GM18858 (cell line): ENCODE data around the gene FAM114A1.
"Not testable (repeated sequence)": the region's sequence is repeated elsewhere in the genome, so short reads cannot be mapped to it uniquely, and the experiment has no call there.

Source experiments
- ATAC-seq: cut with Tn5 transposase; IDR thresholded peaks from one replicate; pipeline ENCODE4 v1.9.1; 2021; ENCODE audit not compliant: unreplicated experiment

FAM114A1 gene

DNA sequence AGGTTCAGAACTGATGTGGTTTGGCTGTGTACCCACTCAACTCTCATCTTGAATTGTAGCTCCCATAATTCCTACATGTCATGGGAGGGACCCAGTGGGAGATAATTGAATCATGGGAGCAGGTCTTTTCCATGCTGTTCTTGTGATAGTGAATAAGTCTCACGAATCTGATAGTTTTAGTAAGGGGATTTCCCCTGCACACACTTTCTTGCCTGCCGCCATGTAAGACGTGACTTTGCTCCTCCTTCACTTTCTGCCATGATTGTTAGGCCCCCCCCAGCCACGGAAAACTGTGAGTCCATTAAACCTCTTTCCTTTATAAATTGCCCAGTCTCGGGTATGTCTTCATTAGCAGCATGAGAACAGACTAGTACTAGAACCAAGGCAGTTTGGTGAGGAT is 91.6 kb downstream of the FAM114A1 start:
- ATAC-seq, result not testable (repeated sequence)

DNA sequence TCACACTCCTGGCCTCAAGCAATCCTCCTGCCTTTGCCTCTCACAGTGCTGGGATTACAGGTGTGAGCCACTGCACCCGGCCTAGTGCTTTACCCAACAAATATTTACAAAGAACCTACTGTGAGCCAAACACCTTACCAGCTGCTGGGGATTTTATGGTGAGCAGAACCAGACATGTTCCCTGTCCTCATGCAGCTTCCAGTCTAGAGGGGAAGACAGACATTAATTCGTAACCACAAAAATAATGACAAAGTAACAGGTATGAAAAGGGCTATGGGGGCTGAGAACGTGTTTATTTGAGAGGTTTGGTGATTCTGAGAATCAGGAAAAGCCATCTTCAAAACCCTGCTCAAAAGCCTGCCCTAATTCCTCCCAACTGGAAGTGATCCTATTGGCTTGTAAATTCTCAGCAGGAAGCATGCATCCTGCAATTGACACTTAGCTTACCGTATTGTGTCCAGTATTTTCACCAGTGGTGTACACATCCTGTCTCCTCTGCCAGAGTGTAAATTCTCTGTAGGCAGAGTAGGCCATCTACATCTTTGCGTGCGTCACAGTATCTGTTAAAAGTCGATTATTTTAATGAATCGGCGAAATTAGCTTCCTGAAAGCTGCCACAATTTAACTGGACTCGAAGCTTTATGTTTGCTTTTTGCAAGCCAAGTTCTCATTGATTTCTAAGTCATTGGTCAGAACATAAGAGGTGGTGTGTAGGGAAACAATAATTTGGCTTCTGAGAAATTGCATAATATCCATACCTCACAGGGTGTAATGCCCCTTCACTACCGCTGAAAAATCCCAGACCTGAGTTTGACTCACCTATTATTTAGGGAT is 97.6 kb downstream of the FAM114A1 start:
- ATAC-seq, result no peak

DNA sequence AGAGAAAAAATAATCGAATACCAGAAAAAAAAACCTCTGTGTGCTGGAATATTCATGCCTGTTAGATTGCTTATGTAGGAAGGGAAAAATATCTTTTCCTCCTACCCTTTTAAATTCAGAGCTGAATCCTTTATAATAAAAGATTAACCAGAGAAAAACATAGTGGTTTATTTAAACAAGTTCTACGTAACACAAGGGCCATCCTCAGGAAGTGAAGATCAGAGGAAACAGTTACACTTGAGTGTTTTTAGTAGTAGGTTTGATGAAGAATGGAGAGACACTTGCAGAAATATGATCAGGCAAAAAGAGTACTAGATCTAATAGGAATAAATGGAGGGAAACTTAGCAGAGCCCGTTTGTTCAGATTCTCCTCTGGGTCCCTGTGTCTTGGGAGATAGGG is 98.3 kb downstream of the FAM114A1 start:
- no peak for ATAC-seq

DNA sequence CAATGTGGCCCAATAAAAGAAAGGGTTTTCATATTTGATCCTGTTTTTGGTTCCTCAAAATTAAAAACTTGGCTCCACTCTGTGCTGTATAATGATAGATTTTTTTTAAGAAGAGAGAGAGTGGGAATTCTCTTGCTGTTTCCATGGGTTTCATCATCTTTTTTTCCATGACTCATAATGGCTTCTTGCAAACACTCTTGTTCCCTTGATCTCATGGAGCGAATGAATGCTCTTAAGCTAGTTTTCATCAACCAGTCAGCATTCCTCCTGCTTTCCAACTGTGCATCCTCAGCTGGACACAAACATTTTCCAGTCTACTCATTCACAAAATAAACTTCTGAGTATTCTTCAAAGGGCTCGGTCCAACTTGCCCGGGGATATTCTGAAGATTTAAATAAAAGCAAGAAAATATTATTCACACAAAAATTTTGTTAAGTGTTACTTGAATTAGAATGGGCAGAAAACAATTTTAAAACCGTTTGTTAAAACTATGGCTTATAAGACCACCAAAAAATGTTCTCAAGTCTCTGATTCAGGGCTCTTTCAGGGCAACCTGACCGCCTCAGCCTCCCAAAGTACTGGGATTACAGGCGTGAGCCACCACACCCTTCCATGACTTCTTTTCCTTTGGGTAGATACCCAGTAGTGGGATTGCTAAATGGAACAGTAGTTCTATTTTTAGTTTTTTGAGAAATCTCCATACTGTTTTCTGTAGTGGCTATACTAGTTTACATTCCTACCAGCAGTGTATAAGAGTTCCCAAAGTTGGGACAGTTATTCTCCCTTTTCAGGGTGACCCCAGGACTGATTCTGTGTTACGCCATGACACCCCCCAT is 99.9 kb downstream of the FAM114A1 start:
- no peak for ATAC-seq

DNA sequence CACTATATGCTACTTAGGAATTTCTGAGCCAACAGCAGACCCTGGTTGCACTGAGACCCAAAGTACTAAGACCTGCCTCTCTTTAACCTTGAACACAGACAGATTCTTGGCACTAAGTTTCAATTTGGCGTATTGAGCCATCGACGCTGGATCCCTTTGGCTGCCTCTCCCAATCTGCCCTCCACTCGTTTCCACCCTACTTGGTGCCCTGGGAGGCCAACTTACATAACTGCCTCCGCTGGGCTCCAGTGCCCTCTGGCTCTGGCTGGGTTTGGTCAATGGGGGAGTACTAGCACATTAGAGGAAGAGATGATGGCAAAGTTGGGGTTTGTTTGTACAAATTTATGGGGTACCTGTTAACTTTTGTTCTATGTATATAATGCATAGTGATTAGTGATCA is 101.1 kb downstream of the FAM114A1 start:
- no peak for ATAC-seq

DNA sequence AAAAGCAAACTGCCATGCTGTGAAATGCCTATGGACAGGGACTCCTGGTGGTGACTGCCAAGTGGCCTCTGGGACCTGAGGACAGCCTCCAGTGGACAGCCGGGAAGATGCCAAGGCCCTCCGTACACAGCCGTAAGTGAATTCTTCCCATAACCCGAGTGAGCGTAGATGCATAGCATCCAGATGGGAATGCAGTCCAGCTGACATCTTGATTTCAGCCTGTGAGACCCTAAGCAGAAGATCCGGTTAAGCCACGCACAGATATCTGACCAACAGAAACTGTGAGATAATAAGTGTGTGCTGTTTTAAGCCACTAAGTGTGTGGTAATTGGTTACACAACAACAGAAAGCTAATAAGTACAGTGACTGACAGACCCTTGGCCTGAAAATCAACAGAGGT is 108.7 kb downstream of the FAM114A1 start:
- no peak for ATAC-seq

DNA sequence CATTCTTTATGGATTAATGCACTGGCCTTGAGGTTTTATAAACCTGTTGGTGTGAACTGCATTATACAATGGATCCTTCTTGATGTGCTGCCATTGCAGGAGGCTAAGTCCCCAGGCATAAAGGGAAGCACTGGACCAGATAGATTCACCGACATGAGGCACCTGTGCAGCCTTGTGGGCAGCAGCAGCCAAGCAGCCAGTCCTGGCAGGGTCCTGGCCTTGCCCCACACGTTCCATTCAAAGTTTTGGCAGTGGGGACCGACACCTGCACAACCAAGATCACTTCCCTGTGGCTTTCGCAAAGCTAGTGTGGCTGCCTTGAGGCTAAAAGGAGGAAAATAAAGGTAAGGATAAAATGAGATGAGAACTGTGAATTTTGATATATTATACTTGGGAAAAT is 111.5 kb downstream of the FAM114A1 start:
- ATAC-seq, result no peak

DNA sequence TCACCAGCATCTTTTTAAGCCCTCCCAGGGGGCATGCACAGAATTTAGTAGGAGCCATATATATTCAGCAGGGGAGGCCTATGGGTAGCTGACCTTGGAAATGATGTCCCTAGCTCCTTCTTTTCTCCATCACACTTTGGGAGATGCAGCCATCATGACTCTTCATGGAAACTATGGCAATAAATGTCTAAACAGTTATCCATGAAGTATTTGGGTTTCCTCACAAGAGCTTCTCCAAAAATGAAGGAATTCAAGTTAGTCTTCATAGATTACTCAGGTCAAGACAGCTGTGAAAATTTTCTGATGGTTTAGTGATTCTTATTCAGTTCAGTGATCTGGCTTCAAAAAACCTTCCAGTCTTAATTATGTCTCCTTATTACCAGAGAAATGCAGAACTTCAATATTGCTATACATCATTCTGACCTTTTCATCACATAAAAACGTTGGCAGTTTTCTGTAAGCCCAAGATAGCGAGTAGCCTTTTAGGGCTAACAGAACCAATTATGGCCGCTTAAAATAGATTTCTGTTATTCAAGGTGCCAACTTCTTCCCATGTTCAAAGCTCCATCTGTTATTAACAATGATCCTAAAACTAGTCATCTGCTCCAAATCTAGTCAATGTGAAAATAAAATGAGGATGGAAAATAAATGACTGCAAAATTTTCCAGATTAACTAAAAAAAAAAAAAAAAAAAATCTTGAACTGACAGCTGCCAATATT is 112.1 kb downstream of the FAM114A1 start:
- ATAC-seq, result no peak

DNA sequence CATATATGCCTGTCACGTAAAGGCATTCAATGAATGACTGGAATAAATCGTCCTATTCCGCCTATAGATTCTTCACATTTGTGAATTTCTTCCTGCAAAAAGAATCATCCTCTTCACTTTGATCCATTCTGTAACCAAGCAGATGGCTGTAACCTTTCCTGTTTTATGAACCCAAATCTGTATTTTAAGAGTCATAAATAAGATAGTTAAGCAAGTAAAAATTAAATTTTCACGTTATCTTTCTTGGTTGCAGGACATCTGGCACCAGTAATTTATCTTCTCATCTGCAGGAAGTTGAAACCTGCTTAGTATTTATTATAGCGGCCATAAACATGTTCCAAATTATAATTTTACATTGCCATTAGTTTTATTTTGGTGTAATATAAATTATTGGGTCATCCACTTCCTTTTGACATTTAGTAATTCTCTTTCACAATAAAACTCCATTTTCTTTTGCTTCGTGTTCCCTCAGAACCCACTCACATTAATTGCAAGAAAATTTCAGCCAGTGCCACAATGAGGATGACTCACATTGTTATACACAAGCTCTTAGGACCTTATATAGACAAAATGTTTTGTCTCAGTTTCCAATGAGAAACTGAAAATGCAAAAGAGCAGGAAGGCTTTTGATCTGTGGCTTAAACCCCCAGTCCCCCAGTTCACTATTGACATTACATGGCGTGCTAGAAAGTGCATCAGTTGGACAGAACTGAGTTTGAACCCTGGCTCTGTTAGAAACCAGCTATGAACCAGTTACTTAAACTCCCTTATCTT is 113.5 kb downstream of the FAM114A1 start:
- ATAC-seq, result no peak

DNA sequence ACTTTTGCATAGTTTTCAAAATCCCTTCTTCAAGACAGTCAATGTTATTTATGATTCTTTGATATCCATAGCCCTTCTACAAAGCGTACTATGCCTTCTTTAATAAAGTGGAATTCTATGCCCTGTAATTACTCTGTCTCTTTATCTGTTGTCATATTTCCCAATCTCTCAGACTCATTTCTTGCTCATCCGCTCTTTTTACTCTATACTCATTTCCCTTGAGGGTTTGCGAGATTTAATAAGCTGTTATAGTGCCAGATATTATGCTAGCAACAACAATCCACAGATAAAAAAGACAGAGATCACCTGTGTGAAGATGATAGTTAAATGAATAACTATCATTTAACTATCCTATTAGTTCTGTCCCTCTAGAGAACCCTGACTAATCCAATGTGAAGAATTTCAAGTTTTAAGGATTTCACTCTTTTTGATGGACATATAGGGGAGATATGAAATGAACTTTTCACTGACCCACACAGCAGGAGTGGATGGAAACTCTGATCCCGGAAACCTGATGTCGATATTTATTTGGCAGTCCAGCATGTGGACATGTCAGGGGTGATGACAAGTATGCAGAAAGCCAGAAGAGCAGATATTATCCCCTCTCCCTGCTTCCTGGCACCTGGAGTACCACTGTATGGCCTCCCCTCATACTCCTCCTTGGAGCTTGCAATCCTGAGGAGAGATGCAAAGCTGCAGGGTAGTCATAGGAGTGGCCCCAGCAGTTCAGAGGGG is 114.9 kb downstream of the FAM114A1 start:
- no peak for ATAC-seq

DNA sequence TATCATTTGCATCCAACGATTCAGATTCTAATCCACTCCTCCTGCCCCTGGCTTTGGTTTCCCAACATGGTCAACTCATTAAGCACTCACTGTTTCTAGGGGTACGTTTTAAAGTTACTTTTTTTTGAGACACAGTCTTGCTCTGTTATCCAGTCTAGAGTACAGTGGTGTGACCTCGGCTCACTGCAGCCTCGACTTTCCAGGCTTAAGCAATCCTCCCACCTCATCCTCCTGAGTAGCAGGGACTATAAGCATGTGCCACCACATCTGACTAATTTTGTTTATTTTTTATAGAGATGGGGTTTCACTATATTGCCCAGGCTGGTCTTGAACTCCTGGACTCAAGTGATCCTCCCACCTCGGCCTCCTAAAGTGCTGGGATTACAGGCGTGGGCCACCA is 115.7 kb downstream of the FAM114A1 start:
- no peak for ATAC-seq

DNA sequence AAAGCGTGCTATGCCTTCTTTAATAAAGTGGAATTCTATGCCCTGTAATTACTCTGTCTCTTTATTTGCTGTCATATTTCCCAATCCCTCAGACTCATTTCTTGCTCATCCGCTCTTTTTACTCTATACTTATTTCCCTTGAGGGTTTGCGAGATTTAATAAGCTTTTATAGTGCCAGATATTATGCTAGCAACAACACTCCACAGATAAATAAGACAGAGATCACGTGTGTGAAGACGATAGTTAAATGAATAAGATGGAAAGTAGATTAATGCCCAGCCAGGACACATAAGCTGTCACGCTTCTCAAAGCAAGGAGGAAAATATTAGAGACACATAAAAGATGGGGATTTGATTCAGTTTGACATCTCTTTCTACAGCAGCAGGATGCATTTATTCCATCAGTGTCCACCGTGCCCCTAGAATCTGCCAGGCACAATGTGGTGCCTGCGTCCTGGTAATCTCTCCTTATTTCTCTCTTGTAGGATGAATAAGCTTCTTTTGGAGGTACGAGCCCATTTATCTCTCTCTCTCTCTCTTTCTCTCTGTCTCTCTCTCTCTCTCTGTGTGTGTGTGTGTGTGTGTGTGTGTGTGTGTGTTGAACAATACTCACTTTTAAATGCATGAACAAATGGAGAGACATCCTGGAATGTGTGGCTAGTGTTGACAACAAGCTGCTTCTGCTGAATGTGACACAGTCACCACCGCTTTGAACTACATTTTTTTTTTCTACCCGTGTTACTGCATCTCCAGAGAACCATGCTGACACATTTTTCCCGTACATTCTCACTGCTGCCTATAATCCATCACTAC is 116.4 kb downstream of the FAM114A1 start:
- ATAC-seq, result no peak

DNA sequence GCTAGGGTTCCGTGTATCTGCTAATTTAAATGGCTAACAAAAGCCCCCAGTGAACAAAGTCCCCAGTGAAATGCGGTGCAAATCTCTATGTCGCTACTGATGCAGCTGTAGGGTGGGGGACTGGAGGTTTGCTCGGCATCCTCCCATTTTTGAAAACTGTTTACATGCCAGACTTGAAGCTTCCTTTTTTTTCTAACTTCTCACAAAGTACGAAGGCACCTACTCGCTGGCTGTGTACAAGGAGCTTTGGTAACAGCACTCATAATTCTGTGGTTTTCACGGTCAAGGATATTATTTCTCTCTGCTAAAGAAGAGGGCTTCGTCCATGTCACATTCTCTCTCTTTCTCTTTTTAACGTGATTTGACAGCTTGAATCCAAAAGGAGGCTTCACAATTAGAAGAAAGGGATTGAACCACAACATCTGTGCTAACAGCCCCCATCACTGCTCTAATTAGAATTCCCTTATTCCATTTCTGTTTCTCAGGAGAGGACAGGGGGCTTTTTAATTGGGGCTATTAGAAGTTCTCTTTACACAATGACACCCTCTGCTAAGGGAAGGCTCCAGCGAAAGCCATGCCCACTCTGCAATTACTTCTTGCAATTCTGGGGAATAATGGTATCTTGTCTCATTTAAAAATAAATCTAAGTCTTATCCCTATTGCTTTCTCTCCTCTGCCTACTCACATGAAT is 117.9 kb downstream of the FAM114A1 start:
- ATAC-seq, result peak; percentile 4

DNA sequence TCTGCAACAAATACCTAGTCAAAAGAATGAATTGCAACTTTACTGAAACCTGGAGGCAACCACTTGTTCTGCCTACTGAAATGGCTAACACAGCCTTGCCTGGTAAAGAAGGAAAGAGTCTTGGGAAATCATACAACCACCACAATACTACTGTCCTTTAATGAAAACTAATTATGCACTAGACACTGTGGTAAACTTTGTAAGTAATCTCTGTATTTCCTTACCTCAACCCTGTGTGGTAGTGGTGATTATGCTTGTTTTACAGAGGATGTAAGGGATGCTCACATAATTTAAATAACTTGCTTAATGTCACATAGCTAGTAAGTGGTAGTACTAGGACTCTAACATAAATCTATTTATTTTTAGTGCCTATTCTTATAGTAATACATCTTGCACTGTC is 119.9 kb downstream of the FAM114A1 start:
- ATAC-seq, result no peak

DNA sequence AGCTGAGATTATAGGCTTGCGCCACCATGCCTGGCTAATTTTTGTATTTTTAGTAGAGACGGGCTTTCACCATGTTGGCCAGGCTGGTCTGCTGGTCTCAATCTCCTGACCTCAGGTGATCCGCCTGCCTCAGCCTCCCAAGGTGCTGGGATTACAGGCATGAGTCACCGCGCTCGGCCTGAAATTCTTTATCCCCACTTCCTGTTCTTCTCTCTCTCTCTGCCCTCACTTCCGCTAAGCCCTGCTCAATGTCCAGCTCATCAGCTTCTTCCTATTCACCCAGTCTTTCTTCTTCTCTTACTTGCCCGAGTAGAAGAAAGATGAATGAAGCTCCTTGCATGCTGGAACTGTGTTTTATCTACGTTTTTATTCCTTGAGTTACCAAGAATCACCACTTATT is 120.7 kb downstream of the FAM114A1 start:
- not testable (repeated sequence) for ATAC-seq

DNA sequence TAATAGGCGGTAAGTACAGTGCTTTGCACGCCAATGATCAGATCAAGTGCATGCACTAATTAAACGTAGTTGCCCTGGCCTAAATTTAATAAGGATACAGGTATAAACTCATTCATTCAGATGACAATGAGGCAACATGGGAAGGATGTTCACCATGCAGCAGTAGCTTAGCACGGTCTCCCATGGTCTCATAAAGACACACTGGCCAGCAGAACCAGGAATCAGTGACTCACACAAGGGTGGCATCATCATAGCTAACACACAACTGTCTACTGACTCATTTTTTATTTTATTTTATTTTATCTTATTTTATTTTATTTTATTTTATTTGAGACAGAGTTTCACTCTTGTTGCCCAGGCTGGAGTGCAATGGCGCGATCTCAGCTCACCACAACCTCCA is 121.9 kb downstream of the FAM114A1 start:
- no peak for ATAC-seq

DNA sequence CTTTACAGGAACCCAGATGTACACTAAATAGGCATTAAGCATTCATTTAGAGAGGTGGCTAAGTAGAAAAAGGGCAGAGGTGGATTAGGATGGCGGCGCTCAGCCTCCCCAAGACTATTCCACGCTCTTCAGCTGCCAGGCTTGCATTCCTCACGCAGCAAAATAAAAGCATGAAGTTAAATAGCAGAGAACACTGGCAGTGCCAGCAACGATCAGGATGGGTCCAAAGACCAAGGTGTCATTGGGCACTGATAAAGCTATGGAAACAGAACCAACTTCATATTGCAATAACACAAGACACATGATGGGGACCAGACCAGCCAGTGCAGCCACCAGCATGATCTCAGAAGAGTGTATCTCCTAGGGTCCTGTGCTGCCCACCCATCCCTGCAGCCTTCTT is 122.6 kb downstream of the FAM114A1 start:
- no peak for ATAC-seq

DNA sequence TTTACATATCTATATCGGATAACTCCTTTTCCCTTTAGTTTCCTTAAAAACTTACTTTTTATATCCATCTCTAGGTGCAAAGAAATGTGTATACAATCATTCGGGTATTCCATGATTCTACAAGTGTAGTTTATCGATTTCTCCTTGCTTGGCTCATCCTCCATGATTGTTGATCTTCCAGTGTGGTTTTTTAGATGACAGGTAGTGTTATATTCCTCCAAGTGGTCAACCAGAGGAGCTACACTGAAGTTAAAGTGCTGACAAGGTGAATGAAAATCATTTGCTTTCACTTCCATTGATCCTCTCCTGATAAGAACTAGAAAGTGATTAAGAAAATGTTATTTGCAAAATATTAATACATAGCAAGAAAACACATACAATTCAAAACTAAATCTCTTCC is 126.1 kb downstream of the FAM114A1 start:
- no peak for ATAC-seq

DNA sequence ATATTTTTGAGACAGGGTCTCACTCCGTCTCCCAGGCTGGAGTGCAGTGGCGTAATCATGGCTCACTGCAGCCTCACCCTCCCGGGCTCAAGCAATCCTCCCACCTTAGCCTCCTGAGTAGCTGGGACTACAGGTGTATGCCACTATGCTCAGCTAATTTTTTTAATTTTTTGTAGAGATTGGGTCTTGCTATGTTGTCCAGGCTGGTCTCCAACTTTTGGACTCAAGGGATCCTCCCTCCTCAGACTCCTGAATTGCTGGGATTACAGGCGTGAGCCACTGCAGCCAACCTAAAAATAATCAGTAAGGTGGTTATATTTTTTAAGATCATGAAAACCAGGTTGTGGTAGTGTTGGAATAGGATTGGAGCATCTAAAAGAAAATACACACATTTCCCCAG is 126.5 kb downstream of the FAM114A1 start:
- no peak for ATAC-seq
